Measurements from ENCODE around the gene NFYC. TPM values are rescaled to one million over a fixed set of nuclear protein-coding genes. Genes with fewer than 3 reads are reported as not detected.
A peak's percentile ranks its signal among the peaks of the same experiment; 100 is the strongest.

The NFYC gene
- total RNA-seq, 1 experiment from 2014 or later = 38.1 TPM

GRCh38 chr1:40739455-40740008, 48.0 kb downstream of the NFYC start:
- DNase-seq (ENCODE audit: low read depth) = no peak

GRCh38 chr1:40740039-40740996, 48.8 kb downstream of the NFYC start:
- DNase-seq (ENCODE audit: low read depth) = no peak

- DNase-seq (ENCODE audit: low read depth) = no peak
Observed at GRCh38 chr1:40740997-40741736, 49.7 kb downstream of the NFYC start.

GRCh38 chr1:40742363-40743061, 51.0 kb downstream of the NFYC start:
- no peak for DNase-seq (ENCODE audit: low read depth)

- DNase-seq (ENCODE audit: low read depth) = no peak
Observed at GRCh38 chr1:40743452-40743851, 51.9 kb downstream of the NFYC start.

- DNase-seq (ENCODE audit: low read depth) = no peak
Observed at GRCh38 chr1:40743860-40744259, 52.4 kb downstream of the NFYC start.

- no peak for DNase-seq (ENCODE audit: low read depth)
Observed at GRCh38 chr1:40745176-40745575, 53.7 kb downstream of the NFYC start.

- DNase-seq (ENCODE audit: low read depth) = no peak
Observed at GRCh38 chr1:40746344-40747090, 55.0 kb downstream of the NFYC start.

- DNase-seq (ENCODE audit: low read depth) = no peak
Observed at GRCh38 chr1:40748841-40749718, 57.6 kb downstream of the NFYC start.

GRCh38 chr1:40749817-40750216, 58.3 kb downstream of the NFYC start:
- DNase-seq (ENCODE audit: low read depth) = no peak

GRCh38 chr1:40750451-40750908, 59.0 kb downstream of the NFYC start:
- peak; percentile 69 for DNase-seq (ENCODE audit: low read depth)

- DNase-seq (ENCODE audit: low read depth) = peak; percentile 16
Observed at GRCh38 chr1:40751802-40752201, 60.3 kb downstream of the NFYC start.

- DNase-seq (ENCODE audit: low read depth) = no peak
Observed at GRCh38 chr1:40753142-40753882, 61.8 kb downstream of the NFYC start.

- no peak for DNase-seq (ENCODE audit: low read depth)
Observed at GRCh38 chr1:40754201-40754600, 62.7 kb downstream of the NFYC start.

- no peak for DNase-seq (ENCODE audit: low read depth)
Observed at GRCh38 chr1:40755067-40755466, 63.6 kb downstream of the NFYC start.

GRCh38 chr1:40756523-40756922, 65.0 kb downstream of the NFYC start:
- DNase-seq (ENCODE audit: low read depth) = no peak

GRCh38 chr1:40757084-40757483, 65.6 kb downstream of the NFYC start:
- DNase-seq (ENCODE audit: low read depth) = no peak

- DNase-seq (ENCODE audit: low read depth) = no peak
Observed at GRCh38 chr1:40758004-40758403, 66.5 kb downstream of the NFYC start.

Measured in M059J (cell line).